ENCODE measurements around the gene ERAP2. TPM values are rescaled to one million over a fixed set of nuclear protein-coding genes. Genes with fewer than 3 reads are reported as not detected.

The ERAP2 gene
- total and polyA plus RNA-seq, 2 of the 13 experiments (the other 11 are each of a cell fraction or from before 2014, with no cell fraction given): 12.8 to 16.6 TPM

DNA sequence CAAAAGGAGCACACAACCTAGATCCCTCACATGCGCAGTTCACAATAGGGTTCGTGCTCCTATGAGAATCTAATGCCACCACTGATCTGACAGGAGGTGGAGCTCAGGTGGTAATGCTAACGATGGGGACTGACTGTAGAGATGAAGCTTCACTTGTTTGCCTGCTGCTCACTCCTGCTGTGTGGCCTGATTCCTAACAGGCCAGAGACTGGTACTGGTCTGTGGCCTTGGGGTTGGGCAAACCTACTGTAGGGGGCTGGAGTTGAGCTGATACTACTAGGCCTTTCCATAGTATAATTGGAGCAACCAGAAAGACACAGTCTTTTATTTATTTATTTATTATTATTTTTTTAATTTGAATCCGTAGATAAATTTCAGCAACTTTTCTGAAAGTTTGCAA, 64.8 kb downstream of the ERAP2 start:
- no peaks in the 10 kb centered on the region for H3K36me3 ChIP-seq (replicated peaks in 1 of 2; ENCODE audit: control insufficient read depth in 1 of 2, insufficient read depth in 2 of 2, low read length in 2 of 2)
- no peak overlapping the region for H2AFZ ChIP-seq (ENCODE audit: low read length)
- H4K20me1 ChIP-seq (ENCODE audit: insufficient read depth, low read length): no peaks in the 10 kb centered on the region
- H3K4me1 ChIP-seq (ENCODE audit: insufficient read depth, low read length): peaks cover 20% of the 10 kb centered on the region
- no peaks in the 10 kb centered on the region for H3K27me3 ChIP-seq (ENCODE audit: control insufficient read depth in 1 of 2, insufficient read depth in 2 of 2, low read length in 2 of 2)
- BruUV-seq (replicated peaks): no TSS peak
- WGBS (ENCODE audit: low lambda C conversion rate): 80% methylated on average over 3 of the region's 4 CpGs
- no peak overlapping the region for H3K4me3 ChIP-seq (replicated peaks in 1 of 3; ENCODE audit: insufficient read depth in 1 of 3, low read depth in 2 of 3, low read length in 3 of 3)
- FAIRE-seq: no peak
- ATAC-seq: no peak
- in situ Hi-C loops (cut with HindIII; ENCODE audit: extremely low pct_ligation_motif_present, low pct_unique_long_range_greater_than_20kb): no loop called here
- TF ChIP-seq CCAR2 (optimal IDR thresholded peaks at IDR 0.05; ENCODE audit: low read depth, low read length): no peak
- no peak for TF ChIP-seq FOXP1 (IDR thresholded peaks at IDR 0.05)
- TF ChIP-seq FOXP1 (CRISPR knock-in tag; IDR thresholded peaks at IDR 0.05): no peak
- TF ChIP-seq ZNF557 (CRISPR knock-in tag; IDR thresholded peaks at IDR 0.05): no peak
- TF ChIP-seq ZNF768 (CRISPR knock-in tag; IDR thresholded peaks at IDR 0.05): no peak
- TF ChIP-seq ZNF138 (CRISPR knock-in tag; IDR thresholded peaks at IDR 0.05; ENCODE audit: low read depth): no peak
- TF ChIP-seq SP5 (CRISPR knock-in tag; IDR thresholded peaks at IDR 0.05; ENCODE audit: borderline replicate concordance, low read depth): no peak
- no peak for TF ChIP-seq ZNF766 (CRISPR knock-in tag; IDR thresholded peaks at IDR 0.05; ENCODE audit: borderline replicate concordance)
- TF ChIP-seq, protein P1, sequence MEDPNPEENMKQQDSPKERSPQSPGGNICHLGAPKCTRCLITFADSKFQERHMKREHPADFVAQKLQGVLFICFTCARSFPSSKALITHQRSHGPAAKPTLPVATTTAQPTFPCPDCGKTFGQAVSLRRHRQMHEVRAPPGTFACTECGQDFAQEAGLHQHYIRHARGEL (CRISPR knock-in tag; IDR thresholded peaks at IDR 0.05): no peak
- no peak for TF ChIP-seq BORCS8-MEF2B (CRISPR knock-in tag; IDR thresholded peaks at IDR 0.05)
- TF ChIP-seq ZHX1 (CRISPR knock-in tag; IDR thresholded peaks at IDR 0.05; ENCODE audit: low read depth): no peak
- TF ChIP-seq, protein P2, sequence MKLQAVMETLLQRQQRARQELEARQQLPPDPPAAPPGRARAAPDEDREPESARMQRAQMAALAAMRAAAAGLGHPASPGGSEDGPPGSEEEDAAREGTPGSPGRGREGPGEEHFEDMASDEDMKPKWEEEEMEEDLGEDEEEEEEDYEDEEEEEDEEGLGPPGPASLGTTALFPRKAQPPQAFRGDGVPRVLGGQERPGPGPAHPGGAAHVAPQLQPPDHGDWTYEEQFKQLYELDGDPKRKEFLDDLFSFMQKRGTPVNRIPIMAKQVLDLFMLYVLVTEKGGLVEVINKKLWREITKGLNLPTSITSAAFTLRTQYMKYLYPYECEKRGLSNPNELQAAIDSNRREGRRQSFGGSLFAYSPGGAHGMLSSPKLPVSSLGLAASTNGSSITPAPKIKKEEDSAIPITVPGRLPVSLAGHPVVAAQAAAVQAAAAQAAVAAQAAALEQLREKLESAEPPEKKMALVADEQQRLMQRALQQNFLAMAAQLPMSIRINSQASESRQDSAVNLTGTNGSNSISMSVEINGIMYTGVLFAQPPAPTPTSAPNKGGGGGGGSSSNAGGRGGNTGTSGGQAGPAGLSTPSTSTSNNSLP (IDR thresholded peaks at IDR 0.05; ENCODE audit: low read depth, low read length): no peak
- TF ChIP-seq THYN1 (CRISPR knock-in tag; IDR thresholded peaks at IDR 0.05; ENCODE audit: borderline replicate concordance, low read depth): no peak
- no peak for TF ChIP-seq PAF1 (CRISPR knock-in tag; IDR thresholded peaks at IDR 0.05)
- TF ChIP-seq ZNF547 (CRISPR knock-in tag; IDR thresholded peaks at IDR 0.05): no peak
- no peak for TF ChIP-seq MIER2 (CRISPR knock-in tag; IDR thresholded peaks at IDR 0.05)
- no peak for TF ChIP-seq FOSL1 (CRISPR knock-in tag; IDR thresholded peaks at IDR 0.05; ENCODE audit: borderline replicate concordance)
- no peak for TF ChIP-seq MTA1 (CRISPR knock-in tag; IDR thresholded peaks at IDR 0.05; ENCODE audit: borderline replicate concordance)
- no peak for TF ChIP-seq KMT2B (CRISPR knock-in tag; IDR thresholded peaks at IDR 0.05)
- no peak for TF ChIP-seq CCDC6 (CRISPR knock-in tag; IDR thresholded peaks at IDR 0.05)
- no peak for TF ChIP-seq JARID2 (CRISPR knock-in tag; IDR thresholded peaks at IDR 0.05; ENCODE audit: insufficient replicate concordance)
- H3K27ac ChIP-seq (ENCODE audit: extremely low read length, insufficient read depth, low read length): no peak overlapping the region
- no peaks in the 10 kb centered on the region for H3K9me3 ChIP-seq (ENCODE audit: low read length)
- DNase-seq (ENCODE audit: low spot score): no peak
- H3K9ac ChIP-seq (ENCODE audit: insufficient read depth, low read depth, low read length): no peak overlapping the region
- ChIA-PET POLR2A (no interaction called here), CTCF (ENCODE audit: low intra/inter-chr PET ratio, low total read pairs) (no interaction called here)
- H3K4me2 ChIP-seq (ENCODE audit: low read depth, low read length): no peak overlapping the region
- H3K79me2 ChIP-seq (ENCODE audit: insufficient read depth, low read length): peaks cover 47% of the 10 kb centered on the region
- intact Hi-C loops (cut with micrococcal nuclease; ENCODE audit: unreplicated experiment): no loop called here

All from HepG2 (cell line).